Uterus (tissue), 4 donors: Measurements from ENCODE around the gene KRTAP2-4. TPM values are rescaled to one million over a fixed set of nuclear protein-coding genes. Genes with fewer than 3 reads are reported as not detected.
"Not testable (repeated sequence)": the region's sequence is repeated elsewhere in the genome, so short reads cannot be mapped to it uniquely, and the experiment has no call there.

Experiments
- DNase-seq, 2 donors: peaks; one replicate each; pipeline ENCODE4 v3.0.0-alpha.2; 2019 to 2020
- H3K27ac ChIP-seq, 2 donors: fragments of 200-600 bp; sonication (generic); 1 replicate in 1 of 2; 2 replicates in 1 of 2; pipeline ENCODE4 v1.5.1; 2016 to 2018
- H3K27me3 ChIP-seq, 2 donors: fragments of 200-600 bp; sonication (generic); one replicate each; pipeline ENCODE4 v1.5.1; 2018 to 2019; ENCODE audit warnings: control low read depth in 1 of 2
- H3K36me3 ChIP-seq, 2 donors: fragments of 200-600 bp; sonication (generic); one replicate each; pipeline ENCODE4 v1.5.1; 2019; ENCODE audit warnings: control low read depth in 1 of 2
- H3K4me1 ChIP-seq, 2 donors: fragments of 200-600 bp; sonication (generic); one replicate each; pipeline ENCODE4 v1.5.1; 2018 to 2019; ENCODE audit warnings: control low read depth in 1 of 2
- H3K4me3 ChIP-seq, 2 donors: fragments of 200-600 bp; sonication (generic); 1 replicate in 1 of 2; 2 replicates in 1 of 2; pipeline ENCODE4 v1.5.1; 2018 to 2019; ENCODE audit warnings: mild to moderate bottlenecking in 1 of 2
- H3K9me3 ChIP-seq, 2 donors: fragments of 200-600 bp; sonication (generic); one replicate each; pipeline ENCODE4 v1.5.1; 2019; ENCODE audit warnings: control low read depth in 1 of 2
- CTCF ChIP-seq, 4 experiments: fragments of 200-600 bp in 2 of 4; fragments of 450-650 bp in 2 of 4; sonication (generic) in 2 of 4; IDR thresholded peaks; one replicate each; pipeline ENCODE4 v1.5.1; 2016 to 2019; ENCODE audit warnings: antibody characterized with exemption in 4 of 4, mild to moderate bottlenecking in 2 of 4, moderate library complexity in 1 of 4
- POLR2A ChIP-seq, 2 donors: fragments of 450-650 bp; IDR thresholded peaks; one replicate each; pipeline ENCODE4 v1.6.1; 2016; ENCODE audit warnings: antibody characterized with exemption in 2 of 2, mild to moderate bottlenecking in 1 of 2, moderate library complexity in 1 of 2
- intact Hi-C: fragments of 100-400 bp; cut with DNase I; formaldehyde crosslinking; loops from one replicate; pipeline ENCODE4 v1.15.1; 2023; ENCODE audit warnings: low total_unique reads
- total RNA-seq, 4 donors: library from RNA; depleted of rRNA in 3 of 4; stranded (reverse); fragments of >200 nt in 3 of 4; gene quantifications; one replicate each; pipeline versions ENCODE4 v1.1.0 to v1.2.4, GENCODE V29; 2014 to 2023
- donor health status: DM: yes; HTN: yes; CAD: no.

The KRTAP2-4 gene
- total RNA-seq: not detected

- no peak within 1 kb of the TSS for H3K27ac ChIP-seq
These were observed at the start of gene KRTAP2-4 for GRCh38 chr17:41065829-41066624. Gene KRTAP2-4 (minus strand): TSS chr17:41065879. CDS start chr17:41065845, 34 bp downstream.

GRCh38 chr17:41111151-41111885, 45.6 kb upstream of the KRTAP2-4 start:
- Histone ChIP-seq H3K4me1 (no peaks in the 10 kb centered on the region), H3K9me3 (no peaks in the 10 kb centered on the region), H3K4me3 (no peak overlapping the region), H3K27me3 (no peaks in the 10 kb centered on the region), H3K36me3 (no peaks in the 10 kb centered on the region), H3K27ac (no peak overlapping the region)
- no peak for DNase-seq
- TF ChIP-seq POLR2A (IDR thresholded peaks at IDR 0.05) (no peak), CTCF (IDR thresholded peaks at IDR 0.05) (no peak)
- intact Hi-C loops: no loop called here

More at GRCh38 chr17:41065829-41066624, at the start of gene KRTAP2-4:
- TF ChIP-seq CTCF (IDR thresholded peaks at IDR 0.05) (no peak), POLR2A (IDR thresholded peaks at IDR 0.05) (no peak)
- no peaks in the 10 kb centered on the region for H3K36me3 ChIP-seq
- peaks cover 0 to 8% of the 10 kb centered on the region in 2 donors for H3K4me1 ChIP-seq
- H3K9me3 ChIP-seq: no peaks in the 10 kb centered on the region
- H3K4me3 ChIP-seq: no peak within 1 kb of the TSS
- no peak for DNase-seq
- H3K27me3 ChIP-seq: no peaks in the 10 kb centered on the region
- intact Hi-C loops: no loop called here

GRCh38 chr17:41108728-41109386, 43.2 kb upstream of the KRTAP2-4 start:
- H3K27ac ChIP-seq, H3K4me1 ChIP-seq, H3K9me3 ChIP-seq, DNase-seq, intact Hi-C loops, H3K4me3 ChIP-seq, H3K36me3 ChIP-seq, H3K27me3 ChIP-seq: not testable (repeated sequence)

- H3K36me3 ChIP-seq: no peaks in the 10 kb centered on the region
- no peak overlapping the region for H3K4me3 ChIP-seq
- H3K27ac ChIP-seq: no peak overlapping the region
- no peaks in the 10 kb centered on the region for H3K27me3 ChIP-seq
- H3K9me3 ChIP-seq: no peaks in the 10 kb centered on the region
- no peaks in the 10 kb centered on the region for H3K4me1 ChIP-seq
- intact Hi-C loops: no loop called here
- TF ChIP-seq POLR2A (IDR thresholded peaks at IDR 0.05): no peak
- no peak for DNase-seq
These were observed 42.3 kb upstream of the KRTAP2-4 start for GRCh38 chr17:41107941-41108450.

- H3K36me3 ChIP-seq, H3K9me3 ChIP-seq, DNase-seq, H3K27me3 ChIP-seq, H3K4me1 ChIP-seq, H3K4me3 ChIP-seq, intact Hi-C loops, H3K27ac ChIP-seq: not testable (repeated sequence)
These were observed 39.7 kb upstream of the KRTAP2-4 start, which contains the start of gene KRTAP4-9 for GRCh38 chr17:41105347-41105746. Gene KRTAP4-9 (plus strand): TSS chr17:41105389. CDS start chr17:41105389, 0 bp downstream.

GRCh38 chr17:41104386-41105038, 38.8 kb upstream of the KRTAP2-4 start:
- H3K4me3 ChIP-seq, H3K27ac ChIP-seq, DNase-seq, H3K27me3 ChIP-seq, intact Hi-C loops, H3K4me1 ChIP-seq, H3K9me3 ChIP-seq, H3K36me3 ChIP-seq: not testable (repeated sequence)
